Testis (tissue), 3 donors: ENCODE results near the gene SHC1. TPM values are rescaled to one million over a fixed set of nuclear protein-coding genes. Genes with fewer than 3 reads are reported as not detected.

Experiments used
- DNase-seq: peaks from one replicate; pipeline ENCODE4 v3.0.0-alpha.2; 2019
- H3K27ac ChIP-seq, 2 donors: fragments of 200-600 bp; sonication (generic); one replicate each; pipeline ENCODE4 v1.5.1; 2019
- H3K27me3 ChIP-seq: fragments of 200-600 bp; sonication (generic); one replicate; pipeline ENCODE4 v1.5.1; 2019
- H3K36me3 ChIP-seq: fragments of 200-600 bp; sonication (generic); one replicate; pipeline ENCODE4 v1.5.1; 2017; ENCODE audit warnings: low read depth; ENCODE audit errors: missing control alignments
- H3K4me1 ChIP-seq: fragments of 200-600 bp; sonication (generic); one replicate; pipeline ENCODE4 v1.5.1; 2019
- H3K4me3 ChIP-seq, 2 donors: fragments of 200-600 bp; sonication (generic); one replicate each; pipeline ENCODE4 v1.5.1; 2017 to 2019
- H3K9me3 ChIP-seq: fragments of 200-600 bp; sonication (generic); one replicate; pipeline ENCODE4 v1.5.1; 2017
- POLR2A ChIP-seq: fragments of 450-650 bp; IDR thresholded peaks from one replicate; pipeline ENCODE4 v1.6.1; 2017; ENCODE audit warnings: antibody characterized with exemption, mild to moderate bottlenecking, moderate library complexity
- WGBS, 2 donors: methylation state at CpG; one replicate each; pipeline ENCODE4 v1.1.5; 2018; 5-methylcytosine and 5-hydroxymethylcytosine counted together
- intact Hi-C: fragments of 100-400 bp; cut with DNase I; formaldehyde crosslinking; loops from one replicate; pipeline ENCODE4 v1.15.1; 2023; ENCODE audit warnings: low total_unique reads
- polyA plus RNA-seq: library from polyadenylated mRNA; stranded (reverse); fragments of 350-450 nt; fragmentation: Illumina TruSeq; extraction: RNeasy Lipid Tissue Mini Kit (QIAGEN cat#74804); gene quantifications from one replicate; pipeline ENCODE4 v1.2.3, GENCODE V29; 2014; ENCODE audit warnings: low read depth, low replicate concordance; ENCODE audit not compliant: insufficient read depth
- total RNA-seq, 2 donors: library from RNA; depleted of rRNA; stranded (reverse); fragments of >200 nt; gene quantifications; one replicate each; pipeline ENCODE4 v1.2.3, GENCODE V29; 2016
- TF ChIP-seq, protein P1 (sequence below), 3 experiments: fragments of 450-650 bp in 2 of 3; fragments of 200-600 bp in 1 of 3; sonication (generic) in 1 of 3; IDR thresholded peaks; one replicate each; pipeline ENCODE4 v1.5.1; 2016 to 2019; ENCODE audit warnings: antibody characterized with exemption in 3 of 3, mild to moderate bottlenecking in 2 of 3, moderate library complexity in 1 of 3

SHC1 gene
- total and polyA plus RNA-seq, 3 donors from 2014 or later, result 47.9 to 59.3 (median 49.0) TPM

GRCh38 chr1:155013632-155014031 is 43.1 kb upstream of the SHC1 start:
- intact Hi-C loops, result no loop called here
- Histone ChIP-seq H3K36me3 (no peaks in the 10 kb centered on the region), H3K4me1 (peaks cover 31% of the 10 kb centered on the region), H3K9me3 (no peaks in the 10 kb centered on the region), H3K27me3 (no peaks in the 10 kb centered on the region), H3K4me3 (no peak overlapping the region), H3K27ac (no peak overlapping the region)
- no peak for TF ChIP-seq POLR2A
- TF ChIP-seq, protein P1, sequence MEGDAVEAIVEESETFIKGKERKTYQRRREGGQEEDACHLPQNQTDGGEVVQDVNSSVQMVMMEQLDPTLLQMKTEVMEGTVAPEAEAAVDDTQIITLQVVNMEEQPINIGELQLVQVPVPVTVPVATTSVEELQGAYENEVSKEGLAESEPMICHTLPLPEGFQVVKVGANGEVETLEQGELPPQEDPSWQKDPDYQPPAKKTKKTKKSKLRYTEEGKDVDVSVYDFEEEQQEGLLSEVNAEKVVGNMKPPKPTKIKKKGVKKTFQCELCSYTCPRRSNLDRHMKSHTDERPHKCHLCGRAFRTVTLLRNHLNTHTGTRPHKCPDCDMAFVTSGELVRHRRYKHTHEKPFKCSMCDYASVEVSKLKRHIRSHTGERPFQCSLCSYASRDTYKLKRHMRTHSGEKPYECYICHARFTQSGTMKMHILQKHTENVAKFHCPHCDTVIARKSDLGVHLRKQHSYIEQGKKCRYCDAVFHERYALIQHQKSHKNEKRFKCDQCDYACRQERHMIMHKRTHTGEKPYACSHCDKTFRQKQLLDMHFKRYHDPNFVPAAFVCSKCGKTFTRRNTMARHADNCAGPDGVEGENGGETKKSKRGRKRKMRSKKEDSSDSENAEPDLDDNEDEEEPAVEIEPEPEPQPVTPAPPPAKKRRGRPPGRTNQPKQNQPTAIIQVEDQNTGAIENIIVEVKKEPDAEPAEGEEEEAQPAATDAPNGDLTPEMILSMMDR (IDR thresholded peaks at IDR 0.05), result no peak
- no peak for DNase-seq
- 54 to 65% methylated on average over 7 to 8 of the region's 8 CpGs for WGBS, 2 donors

DNA sequence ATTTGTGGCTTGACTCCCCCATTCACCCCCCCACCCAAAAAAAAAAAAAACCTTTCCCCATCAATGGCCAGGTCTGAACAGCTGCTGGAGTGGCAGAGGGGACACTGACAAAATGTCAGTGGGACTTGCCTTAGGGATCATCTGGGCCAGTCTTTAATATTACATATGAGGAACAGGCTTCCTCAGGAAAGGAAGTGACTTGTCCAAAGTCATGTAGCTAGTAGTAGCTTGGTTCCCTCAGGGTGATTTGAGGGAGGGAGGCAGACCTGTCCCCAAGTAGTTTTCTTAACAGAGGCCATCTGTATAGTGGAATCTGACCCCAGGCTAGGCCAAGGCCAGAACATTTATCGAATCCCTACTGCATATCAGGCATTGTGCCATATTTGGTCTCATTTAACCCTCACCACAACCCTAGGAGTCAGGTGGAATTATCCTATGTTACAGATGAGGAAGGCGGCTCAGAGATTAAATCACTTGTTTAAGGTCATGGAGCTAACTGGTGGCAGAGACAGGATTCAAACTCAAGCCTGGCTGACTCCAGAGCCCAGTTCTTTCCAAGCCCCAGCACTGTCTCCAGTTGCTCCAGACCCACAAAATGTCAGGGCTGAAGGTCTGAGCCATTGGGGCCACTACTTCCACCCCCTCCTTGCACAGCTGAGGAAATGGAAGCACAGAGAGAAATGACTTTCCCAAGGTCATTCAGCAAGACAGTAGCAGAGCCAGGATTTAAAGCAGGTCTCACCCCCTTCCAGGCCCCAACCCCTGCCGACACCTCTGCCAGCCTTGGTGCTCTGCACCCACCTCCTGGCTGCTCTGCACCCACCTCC is 42.4 kb upstream of the SHC1 start:
- Histone ChIP-seq H3K9me3 (no peaks in the 10 kb centered on the region), H3K27ac (no peak overlapping the region), H3K27me3 (no peaks in the 10 kb centered on the region), H3K4me1 (peaks cover 33% of the 10 kb centered on the region), H3K4me3 (no peak overlapping the region), H3K36me3 (no peaks in the 10 kb centered on the region)
- WGBS, 2 donors, result 61 to 73% methylated on average over 3 of the region's 3 CpGs
- intact Hi-C loops, result no loop called here
- no peak for DNase-seq
- TF ChIP-seq POLR2A, result no peak

DNA sequence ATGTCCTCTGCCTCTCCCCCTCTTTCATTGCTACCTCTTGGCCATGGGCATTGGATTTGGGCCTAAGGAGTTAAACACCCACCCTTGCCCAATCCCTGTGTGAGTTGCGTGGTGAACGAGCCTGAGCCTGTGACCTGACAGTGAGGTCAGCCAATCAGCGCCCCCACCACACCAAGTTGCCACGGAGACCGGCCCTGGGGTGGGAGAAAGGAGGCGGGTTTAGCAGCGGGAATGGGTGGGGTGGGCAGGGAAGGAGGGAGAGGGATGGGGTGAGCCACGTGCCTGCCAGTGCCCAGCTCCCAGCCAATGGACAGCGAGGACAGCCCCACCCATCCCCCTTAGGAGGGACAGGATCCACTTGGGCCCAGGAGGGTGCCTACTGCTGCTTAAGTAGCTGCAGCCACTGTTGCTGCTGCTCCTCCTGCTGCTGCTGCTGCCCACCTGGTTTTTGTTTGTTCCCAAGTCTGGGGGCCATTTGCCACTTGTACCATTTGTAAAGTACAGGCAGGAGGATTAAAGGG is 41.5 kb upstream of the SHC1 start:
- Histone ChIP-seq H3K4me3 (no peak overlapping the region), H3K27me3 (no peaks in the 10 kb centered on the region), H3K9me3 (no peaks in the 10 kb centered on the region), H3K36me3 (no peaks in the 10 kb centered on the region), H3K27ac (no peak overlapping the region), H3K4me1 (peaks cover 28% of the 10 kb centered on the region)
- intact Hi-C loops, result no loop called here
- no peak for TF ChIP-seq POLR2A
- TF ChIP-seq, protein P1 (IDR thresholded peaks at IDR 0.05), result no peak
- WGBS, 2 donors, result 53 to 55% methylated on average over 9 of the region's 9 CpGs
- DNase-seq, result peak; percentile 65

GRCh38 chr1:155011437-155012025 is 41.0 kb upstream of the SHC1 start:
- intact Hi-C loops, result no loop called here

GRCh38 chr1:155011004-155011416 is 40.5 kb upstream of the SHC1 start:
- intact Hi-C loops, result no loop called here
- TF ChIP-seq, protein P1 (IDR thresholded peaks at IDR 0.05), result no peak
- TF ChIP-seq POLR2A, result no peak
- no peak overlapping the region for H3K4me3 ChIP-seq

More at GRCh38 chr1:155011437-155012025, 41.0 kb upstream of the SHC1 start:
- Histone ChIP-seq H3K4me1 (peaks cover 22% of the 10 kb centered on the region), H3K36me3 (no peaks in the 10 kb centered on the region), H3K4me3 (no peak overlapping the region), H3K27me3 (no peaks in the 10 kb centered on the region), H3K27ac (no peak overlapping the region), H3K9me3 (no peaks in the 10 kb centered on the region)
- no peak for DNase-seq
- 93 to 95% methylated on average over 3 to 6 of the region's 6 CpGs for WGBS, 2 donors
- TF ChIP-seq POLR2A, result no peak
- TF ChIP-seq, protein P1 (IDR thresholded peaks at IDR 0.05), result no peak

More at GRCh38 chr1:155011004-155011416, 40.5 kb upstream of the SHC1 start:
- Histone ChIP-seq H3K9me3 (no peaks in the 10 kb centered on the region), H3K36me3 (no peaks in the 10 kb centered on the region), H3K27me3 (no peaks in the 10 kb centered on the region), H3K4me1 (peaks cover 22% of the 10 kb centered on the region), H3K27ac (no peak overlapping the region)
- no peak for DNase-seq
- WGBS, 2 donors, result 57 to 67% methylated on average over 5 of the region's 5 CpGs
